RWPE1 (cell line): ENCODE results near the gene TEX52.

Experiments used
- CTCF ChIA-PET: fragments of 350-600 bp; sonication (Branson Sonifier 250); formaldehyde crosslinking; extraction: SDS; loops from one replicate; lab custom pipeline; 2021; lab: Yijun Ruan, JAX
- POLR2A ChIA-PET: fragments of 400-600 bp; formaldehyde crosslinking; extraction: SDS; loops from one replicate; lab custom pipeline; 2020; ENCODE audit warnings: antibody characterized with exemption; ENCODE audit not compliant: low non-redundant PET; lab: Yijun Ruan, JAX
- DNase-seq: peaks from one replicate; pipeline ENCODE4 v3.0.0; 2012; ENCODE audit warnings: low spot score
- H3K27ac ChIP-seq: fragments of 450-650 bp; 2 replicates; pipeline ENCODE4 v1.5.1; 2017
- CTCF ChIP-seq: fragments of 450-650 bp; conservative IDR thresholded peaks from 2 replicates; pipeline ENCODE4 v1.5.1; 2017; ENCODE audit warnings: low read depth, mild to moderate bottlenecking

Gene TEX52

GRCh38 chr12:2804393-2805142 is 52.3 kb downstream of the TEX52 start:
- DNase-seq: no peak
- POLR2A ChIA-PET: no interaction called here
- H3K27ac ChIP-seq: no peak overlapping the region
- CTCF ChIA-PET: no interaction called here
- no peak for TF ChIP-seq CTCF

DNA sequence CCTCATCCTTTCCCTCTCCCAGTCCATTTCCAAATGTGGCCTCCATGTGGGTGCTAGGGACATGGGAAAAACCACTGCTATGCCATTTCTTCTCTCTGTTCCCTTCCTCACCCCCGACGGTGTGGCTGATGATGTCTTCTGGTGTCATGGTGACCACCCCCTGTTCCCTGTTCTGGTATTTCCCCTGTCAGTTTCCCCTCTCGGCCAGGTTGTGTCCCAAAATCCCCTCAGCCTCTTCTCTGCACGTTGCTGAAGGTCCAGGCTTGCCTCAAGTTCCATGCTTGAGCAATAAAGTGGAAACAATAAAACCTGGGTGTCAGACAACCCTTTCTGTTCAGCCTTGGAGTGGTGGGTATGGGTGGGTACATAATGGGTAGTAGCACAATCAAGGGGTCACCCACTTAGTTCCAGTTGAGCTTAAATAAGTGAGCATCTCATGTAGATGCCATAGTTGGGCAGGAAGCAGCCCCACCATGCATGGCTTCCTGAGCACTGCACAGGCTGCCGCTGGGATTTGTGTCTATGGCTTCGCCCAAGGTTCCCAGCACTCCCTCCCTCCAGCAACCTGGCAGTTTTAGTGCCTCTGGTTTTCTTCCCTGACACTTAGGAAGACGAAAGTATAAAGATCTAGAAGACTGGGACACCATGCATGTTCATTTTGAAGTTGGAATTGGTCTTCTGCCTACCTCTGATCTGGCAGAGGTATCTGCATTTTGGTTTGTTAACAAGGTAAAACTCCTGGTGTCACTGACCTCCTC is 53.0 kb downstream of the TEX52 start:
- CTCF ChIA-PET: no interaction called here
- H3K27ac ChIP-seq: no peak overlapping the region
- POLR2A ChIA-PET: no interaction called here
- no peak for DNase-seq
- no peak for TF ChIP-seq CTCF

DNA sequence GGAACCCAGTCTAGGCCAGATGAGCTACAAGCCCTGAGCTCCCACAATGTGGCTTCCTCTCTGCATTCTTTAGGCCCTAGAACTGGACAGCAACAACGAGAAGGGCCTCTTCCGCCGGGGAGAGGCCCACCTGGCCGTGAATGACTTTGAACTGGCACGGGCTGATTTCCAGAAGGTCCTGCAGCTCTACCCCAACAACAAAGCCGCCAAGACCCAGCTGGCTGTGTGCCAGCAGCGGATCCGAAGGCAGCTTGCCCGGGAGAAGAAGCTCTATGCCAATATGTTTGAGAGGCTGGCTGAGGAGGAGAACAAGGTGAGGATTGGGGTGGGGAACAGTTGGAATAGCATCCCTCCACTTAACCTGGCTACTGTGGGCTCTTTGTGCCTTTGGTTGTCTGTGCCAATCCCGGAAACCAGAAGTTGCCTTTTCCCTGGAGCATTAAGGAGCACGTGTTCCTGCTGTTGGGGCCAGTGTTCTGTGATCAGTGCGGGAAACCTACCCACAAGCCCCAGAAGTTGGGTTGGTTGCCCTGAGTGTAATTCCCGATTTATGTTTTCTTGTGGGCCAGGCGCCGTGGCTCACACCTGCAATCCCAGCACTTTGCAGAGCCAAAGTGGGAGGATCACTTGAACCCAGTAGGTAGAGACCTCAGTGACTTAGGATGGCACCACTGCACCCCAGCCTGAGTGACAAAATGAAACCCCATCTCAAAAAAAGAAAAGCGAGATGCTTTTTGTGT is 55.6 kb downstream of the TEX52 start:
- DNase-seq: no peak
- H3K27ac ChIP-seq: no peak overlapping the region
- ChIA-PET CTCF (interaction anchor here (0.6 to 1.5 kb wide), 3 partner anchors 13 to 272 kb away, joined by 3 read pairs; no protein-coding TSS in a partner anchor), POLR2A (no interaction called here)
- no peak for TF ChIP-seq CTCF

DNA sequence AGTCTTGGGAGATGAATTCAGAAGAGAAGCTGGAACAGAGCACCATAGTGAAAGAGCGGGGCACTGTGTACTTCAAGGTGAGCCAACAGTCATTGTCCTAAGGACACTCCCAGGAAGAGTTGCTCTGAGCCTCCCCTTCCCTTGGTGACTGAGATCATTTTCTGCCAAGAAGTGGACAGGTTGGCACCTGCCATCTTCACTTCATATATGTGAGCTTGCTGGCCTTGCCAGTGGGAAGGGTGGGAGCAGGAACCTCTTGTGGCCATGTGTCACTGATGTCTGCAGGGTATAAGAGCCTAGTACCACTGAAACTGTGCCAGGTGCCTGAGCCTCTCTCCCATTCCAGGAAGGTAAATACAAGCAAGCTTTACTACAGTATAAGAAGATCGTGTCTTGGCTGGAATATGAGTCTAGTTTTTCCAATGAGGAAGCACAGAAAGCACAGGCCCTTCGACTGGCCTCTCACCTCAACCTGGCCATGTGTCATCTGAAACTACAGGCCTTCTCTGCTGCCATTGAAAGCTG is 56.7 kb downstream of the TEX52 start:
- ChIA-PET CTCF (interaction anchor here (1.2 to 1.5 kb wide), 2 partner anchors 10 to 14 kb away, joined by 3 to 5 read pairs; no protein-coding TSS in a partner anchor), POLR2A (no interaction called here)
- TF ChIP-seq CTCF: no peak
- H3K27ac ChIP-seq: peak overlapping the region; percentile 27; the same call in 1 of the 2 replicates
- no peak for DNase-seq
